ENCODE measurements around the gene FOXN4. TPM values are rescaled to one million over a fixed set of nuclear protein-coding genes. Genes with fewer than 3 reads are reported as not detected.

The FOXN4 gene
- polyA plus RNA-seq, 1 donor from 2014 or later: 0.14 TPM

GRCh38 chr12:109247831-109248654, 61.0 kb downstream of the FOXN4 start:
- no peaks in the 10 kb centered on the region for H3K9me2 ChIP-seq (ENCODE audit: insufficient read depth, low read length)
- H2AFZ ChIP-seq (ENCODE audit: low read depth, low read length): no peak overlapping the region
- TF ChIP-seq TAF1 (IDR thresholded peaks at IDR 0.05; ENCODE audit: low read depth) (no peak), POLR2AphosphoS5 (IDR thresholded peaks at IDR 0.05) (no peak), EP300 (conservative IDR thresholded peaks at IDR 0.05; ENCODE audit: poor library complexity, severe bottlenecking) (no peak), CTCF (IDR thresholded peaks at IDR 0.05; ENCODE audit: poor library complexity, severe bottlenecking) (no peak)
- no peaks in the 10 kb centered on the region for H3F3A ChIP-seq (ENCODE audit: insufficient read depth, low read length, poor library complexity, severe bottlenecking)
- H3K27ac ChIP-seq (ENCODE audit: low read length): no peak overlapping the region
- no peak overlapping the region for H3K4me2 ChIP-seq (ENCODE audit: low read length)
- no peaks in the 10 kb centered on the region for H3K36me3 ChIP-seq (ENCODE audit: insufficient read depth, low read length)
- no peak overlapping the region for H3K4me3 ChIP-seq (ENCODE audit: low read length)
- no peaks in the 10 kb centered on the region for H4K20me1 ChIP-seq (ENCODE audit: insufficient read depth)
- no peaks in the 10 kb centered on the region for H3K27me3 ChIP-seq (ENCODE audit: insufficient read depth, low read depth, low read length)
- no peak overlapping the region for H3K9ac ChIP-seq (ENCODE audit: low read length)
- H3K9me3 ChIP-seq (ENCODE audit: low read length): no peaks in the 10 kb centered on the region
- no peaks in the 10 kb centered on the region for H3K79me2 ChIP-seq (replicated peaks; ENCODE audit: insufficient read depth, low read length)

GRCh38 chr12:109246221-109246620, 62.9 kb downstream of the FOXN4 start:
- H3K36me3 ChIP-seq (ENCODE audit: insufficient read depth, low read length): no peaks in the 10 kb centered on the region
- no peaks in the 10 kb centered on the region for H4K20me1 ChIP-seq (ENCODE audit: insufficient read depth)
- no peak overlapping the region for H2AFZ ChIP-seq (ENCODE audit: low read depth, low read length)
- TF ChIP-seq POLR2AphosphoS5 (IDR thresholded peaks at IDR 0.05): no peak
- TF ChIP-seq TAF1 (IDR thresholded peaks at IDR 0.05; ENCODE audit: low read depth): no peak
- H3F3A ChIP-seq (ENCODE audit: insufficient read depth, low read length, poor library complexity, severe bottlenecking): no peaks in the 10 kb centered on the region
- H3K4me3 ChIP-seq (ENCODE audit: low read length): no peak overlapping the region
- H3K9me3 ChIP-seq (ENCODE audit: low read length): no peaks in the 10 kb centered on the region
- no peak overlapping the region for H3K4me2 ChIP-seq (ENCODE audit: low read length)
- H3K9ac ChIP-seq (ENCODE audit: low read length): no peak overlapping the region
- no peak overlapping the region for H3K27ac ChIP-seq (ENCODE audit: low read length)
- H3K27me3 ChIP-seq (ENCODE audit: insufficient read depth, low read depth, low read length): no peaks in the 10 kb centered on the region
- H3K9me2 ChIP-seq (ENCODE audit: insufficient read depth, low read length): no peaks in the 10 kb centered on the region
- no peaks in the 10 kb centered on the region for H3K79me2 ChIP-seq (replicated peaks; ENCODE audit: insufficient read depth, low read length)

- Histone ChIP-seq H3K9ac (ENCODE audit: low read length) (no peak overlapping the region), H3K27ac (ENCODE audit: low read length) (no peak overlapping the region), H3K9me3 (ENCODE audit: low read length) (no peaks in the 10 kb centered on the region), H3K79me2 (replicated peaks; ENCODE audit: insufficient read depth, low read length) (no peaks in the 10 kb centered on the region), H2AFZ (ENCODE audit: low read depth, low read length) (no peak overlapping the region), H3K9me2 (ENCODE audit: insufficient read depth, low read length) (no peaks in the 10 kb centered on the region), H3K4me3 (ENCODE audit: low read length) (no peak overlapping the region), H3K36me3 (ENCODE audit: insufficient read depth, low read length) (no peaks in the 10 kb centered on the region), H3F3A (ENCODE audit: insufficient read depth, low read length, poor library complexity, severe bottlenecking) (no peaks in the 10 kb centered on the region), H3K4me2 (ENCODE audit: low read length) (no peak overlapping the region), H4K20me1 (ENCODE audit: insufficient read depth) (no peaks in the 10 kb centered on the region), H3K27me3 (ENCODE audit: insufficient read depth, low read depth, low read length) (no peaks in the 10 kb centered on the region)
- TF ChIP-seq CTCF (IDR thresholded peaks at IDR 0.05; ENCODE audit: poor library complexity, severe bottlenecking): no peak
- TF ChIP-seq TAF1 (IDR thresholded peaks at IDR 0.05; ENCODE audit: low read depth): no peak
- no peak for TF ChIP-seq EZH2 (IDR thresholded peaks at IDR 0.05; ENCODE audit: borderline replicate concordance, insufficient read depth, low read length, poor library complexity, severe bottlenecking)
- no peak for TF ChIP-seq POLR2AphosphoS5 (IDR thresholded peaks at IDR 0.05)
- TF ChIP-seq SMC3 (conservative IDR thresholded peaks at IDR 0.05; ENCODE audit: poor library complexity): no peak
- no peak for TF ChIP-seq EP300 (conservative IDR thresholded peaks at IDR 0.05; ENCODE audit: poor library complexity, severe bottlenecking)
- TF ChIP-seq RAD21 (conservative IDR thresholded peaks at IDR 0.05): no peak
- no peak for TF ChIP-seq MXI1 (conservative IDR thresholded peaks at IDR 0.05; ENCODE audit: poor library complexity, severe bottlenecking)
- no peak for TF ChIP-seq REST (IDR thresholded peaks at IDR 0.05; ENCODE audit: borderline replicate concordance)
Observed at GRCh38 chr12:109244073-109244472, 65.0 kb downstream of the FOXN4 start.

All from neural cell (in vitro differentiated cells).